Activated CD4-positive, alpha-beta T cell treated with anti-CD3 and anti-CD28 coated beads, Interleukin-2, amount 10 ng/mL, durations not matched to agents 24 days and 14 days (primary cell): ENCODE results near the gene NCAPH2. TPM values are rescaled to one million over a fixed set of nuclear protein-coding genes. Genes with fewer than 3 reads are reported as not detected.

ENCODE experiments used
- DNase-seq: peaks from one replicate; pipeline ENCODE4 v3.0.0; 2022
- H3K27ac Mint-ChIP-seq: one replicate; pipeline ENCODE4 v1.8.0; 2022; ENCODE audit warnings: mild to moderate bottlenecking, mixed read lengths
- H3K27me3 Mint-ChIP-seq: one replicate; pipeline ENCODE4 v1.8.0; 2022; ENCODE audit warnings: mixed read lengths
- H3K36me3 Mint-ChIP-seq: one replicate; pipeline ENCODE4 v1.8.0; 2022; ENCODE audit warnings: low read depth, mild to moderate bottlenecking, mixed read lengths
- H3K4me1 Mint-ChIP-seq: one replicate; pipeline ENCODE4 v1.8.0; 2021; ENCODE audit warnings: mixed read lengths
- H3K4me3 Mint-ChIP-seq: one replicate; pipeline ENCODE4 v1.8.0; 2022; ENCODE audit warnings: mild to moderate bottlenecking, moderate library complexity, mixed read lengths
- H3K9me3 Mint-ChIP-seq: one replicate; pipeline ENCODE4 v1.8.0; 2021; ENCODE audit warnings: mixed read lengths
- intact Hi-C: fragments of 100-400 bp; cut with micrococcal nuclease; formaldehyde crosslinking; loops from one replicate; pipeline ENCODE4 v1.15.1; 2023
- total RNA-seq: library from RNA; stranded (reverse); gene quantifications from 2 replicates; pipeline ENCODE4 v1.2.3, GENCODE V29; 2022

Gene NCAPH2
- total RNA-seq, 1 donor from 2014 or later, result 131 TPM

- intact Hi-C loops, result loop anchor here (1.0 to 5.0 kb wide), 2 partner anchors 58 to 113 kb away; partner anchors contain the start of genes CHKB and SCO2
- peaks cover 54% of the 10 kb centered on the region for H3K4me1 Mint-ChIP-seq
- DNase-seq, result peak; percentile 98
These were observed 38.4 kb upstream of the NCAPH2 start for GRCh38 chr22:50469377-50470305.

GRCh38 chr22:50470491-50470890, 37.5 kb upstream of the NCAPH2 start:
- H3K27ac Mint-ChIP-seq, result peak overlapping the region; percentile 89
- intact Hi-C loops, result loop anchor here (1.0 to 5.0 kb wide), 2 partner anchors 57 to 112 kb away; partner anchors contain the start of genes CHKB and SCO2
- peaks cover 18% of the 10 kb centered on the region for H3K36me3 Mint-ChIP-seq
- no peak for DNase-seq
- H3K4me1 Mint-ChIP-seq, result peaks cover 55% of the 10 kb centered on the region
- peak overlapping the region; percentile 77 for H3K4me3 Mint-ChIP-seq
- H3K27me3 Mint-ChIP-seq, result no peaks in the 10 kb centered on the region
- H3K9me3 Mint-ChIP-seq, result no peaks in the 10 kb centered on the region

More at GRCh38 chr22:50469377-50470305, 38.4 kb upstream of the NCAPH2 start:
- H3K27me3 Mint-ChIP-seq, result no peaks in the 10 kb centered on the region
- H3K36me3 Mint-ChIP-seq, result peaks cover 23% of the 10 kb centered on the region
- peak overlapping the region; percentile 89 for H3K27ac Mint-ChIP-seq
- H3K9me3 Mint-ChIP-seq, result no peaks in the 10 kb centered on the region
- peak overlapping the region; percentile 77 for H3K4me3 Mint-ChIP-seq

- peaks cover 56% of the 10 kb centered on the region for H3K4me1 Mint-ChIP-seq
- H3K36me3 Mint-ChIP-seq, result peaks cover 15% of the 10 kb centered on the region
- H3K27ac Mint-ChIP-seq, result peak overlapping the region; percentile 89
- peak overlapping the region; percentile 95 for H3K4me3 Mint-ChIP-seq
- DNase-seq, result no peak
- no peaks in the 10 kb centered on the region for H3K9me3 Mint-ChIP-seq
- intact Hi-C loops, result loop anchor here (5.0 kb wide), 1 partner anchor 56 kb away; the partner anchor contains the start of gene SCO2
- no peaks in the 10 kb centered on the region for H3K27me3 Mint-ChIP-seq
These were observed 36.7 kb upstream of the NCAPH2 start for GRCh38 chr22:50471197-50471847.

- DNase-seq, result no peak
- Mint-ChIP-seq H3K4me3 (peak overlapping the region; percentile 95), H3K4me1 (peaks cover 52% of the 10 kb centered on the region), H3K27me3 (no peaks in the 10 kb centered on the region), H3K36me3 (peaks cover 9% of the 10 kb centered on the region), H3K9me3 (no peaks in the 10 kb centered on the region), H3K27ac (peak overlapping the region; percentile 37)
- intact Hi-C loops, result loop anchor here (5.0 kb wide), 1 partner anchor 55 kb away; the partner anchor contains the start of gene SCO2
These were observed 36.1 kb upstream of the NCAPH2 start for GRCh38 chr22:50471962-50472361.

- Mint-ChIP-seq H3K9me3 (no peaks in the 10 kb centered on the region), H3K27ac (peak overlapping the region; percentile 88), H3K36me3 (peaks cover 9% of the 10 kb centered on the region), H3K4me3 (peak overlapping the region; percentile 95), H3K4me1 (peaks cover 52% of the 10 kb centered on the region), H3K27me3 (no peaks in the 10 kb centered on the region)
- DNase-seq, result peak; percentile 86
- intact Hi-C loops, result loop anchor here (5.0 kb wide), 1 partner anchor 54 kb away; the partner anchor contains the start of gene SCO2
These were observed 34.9 kb upstream of the NCAPH2 start for GRCh38 chr22:50473088-50473487.

- H3K4me1 Mint-ChIP-seq, result peaks cover 45% of the 10 kb centered on the region
- intact Hi-C loops, result loop anchor here (2.0 to 5.0 kb wide), 3 partner anchors 25 to 53 kb away; partner anchors contain the start of genes NCAPH2 and SCO2
- peaks cover 3% of the 10 kb centered on the region for H3K27me3 Mint-ChIP-seq
These were observed 34.0 kb upstream of the NCAPH2 start for GRCh38 chr22:50473855-50474671.

GRCh38 chr22:50474710-50475651, 33.0 kb upstream of the NCAPH2 start, which contains the start of gene SBF1:
TSS of gene SBF1 (minus strand) at chr22:50475035. CDS start at chr22:50474840, 195 bp downstream.
- peaks cover 40% of the 10 kb centered on the region for H3K4me1 Mint-ChIP-seq
- peaks cover 12% of the 10 kb centered on the region for H3K27me3 Mint-ChIP-seq
- intact Hi-C loops, result loop anchor here (2.0 to 5.0 kb wide), 3 partner anchors 24 to 52 kb away; partner anchors contain the start of genes NCAPH2 and SCO2
- H3K27ac Mint-ChIP-seq, result peak within 1 kb of the TSS; percentile 93
- H3K4me3 Mint-ChIP-seq, result peak within 1 kb of the TSS; percentile 95
- H3K36me3 Mint-ChIP-seq, result peaks cover 9% of the 10 kb centered on the region
- DNase-seq, result peak; percentile 98
- H3K9me3 Mint-ChIP-seq, result no peaks in the 10 kb centered on the region

More at GRCh38 chr22:50473855-50474671, 34.0 kb upstream of the NCAPH2 start:
- peaks cover 9% of the 10 kb centered on the region for H3K36me3 Mint-ChIP-seq
- peak; percentile 79 for DNase-seq
- peak overlapping the region; percentile 95 for H3K4me3 Mint-ChIP-seq
- H3K27ac Mint-ChIP-seq, result peak overlapping the region; percentile 93
- H3K9me3 Mint-ChIP-seq, result no peaks in the 10 kb centered on the region

- Mint-ChIP-seq H3K27me3 (peaks cover 17% of the 10 kb centered on the region), H3K27ac (peak overlapping the region; percentile 29), H3K36me3 (peaks cover 9% of the 10 kb centered on the region), H3K4me1 (peaks cover 36% of the 10 kb centered on the region), H3K9me3 (no peaks in the 10 kb centered on the region), H3K4me3 (peak overlapping the region; percentile 73)
- intact Hi-C loops, result loop anchor here (2.0 kb wide), 2 partner anchors 23 to 33 kb away; partner anchors contain the start of gene NCAPH2
- DNase-seq, result no peak
These were observed 32.4 kb upstream of the NCAPH2 start for GRCh38 chr22:50475652-50476002.

- Mint-ChIP-seq H3K36me3 (peaks cover 9% of the 10 kb centered on the region), H3K9me3 (no peaks in the 10 kb centered on the region), H3K27me3 (peaks cover 19% of the 10 kb centered on the region), H3K4me1 (peaks cover 26% of the 10 kb centered on the region), H3K27ac (no peak overlapping the region), H3K4me3 (peak overlapping the region; percentile 23)
- intact Hi-C loops, result no loop called here
- DNase-seq, result no peak
These were observed 31.2 kb upstream of the NCAPH2 start for GRCh38 chr22:50476868-50477267.

GRCh38 chr22:50477923-50478322, 30.1 kb upstream of the NCAPH2 start:
- H3K27me3 Mint-ChIP-seq, result peaks cover 19% of the 10 kb centered on the region
- no peak overlapping the region for H3K27ac Mint-ChIP-seq
- intact Hi-C loops, result no loop called here
- DNase-seq, result no peak
- peaks cover 5% of the 10 kb centered on the region for H3K36me3 Mint-ChIP-seq
- peaks cover 18% of the 10 kb centered on the region for H3K4me1 Mint-ChIP-seq
- H3K4me3 Mint-ChIP-seq, result no peak overlapping the region
- no peaks in the 10 kb centered on the region for H3K9me3 Mint-ChIP-seq

- Mint-ChIP-seq H3K4me3 (peak overlapping the region; percentile 67), H3K27me3 (peaks cover 19% of the 10 kb centered on the region)
- intact Hi-C loops, result no loop called here
These were observed 28.3 kb upstream of the NCAPH2 start for GRCh38 chr22:50479721-50480120.

GRCh38 chr22:50481045-50481439, 27.0 kb upstream of the NCAPH2 start:
- intact Hi-C loops, result no loop called here
- Mint-ChIP-seq H3K36me3 (no peaks in the 10 kb centered on the region), H3K4me1 (peaks cover 7% of the 10 kb centered on the region)

More at GRCh38 chr22:50479721-50480120, 28.3 kb upstream of the NCAPH2 start:
- no peaks in the 10 kb centered on the region for H3K9me3 Mint-ChIP-seq
- no peak overlapping the region for H3K27ac Mint-ChIP-seq
- H3K4me1 Mint-ChIP-seq, result peaks cover 6% of the 10 kb centered on the region
- no peak for DNase-seq
- H3K36me3 Mint-ChIP-seq, result no peaks in the 10 kb centered on the region

More at GRCh38 chr22:50481045-50481439, 27.0 kb upstream of the NCAPH2 start:
- no peaks in the 10 kb centered on the region for H3K9me3 Mint-ChIP-seq
- no peak overlapping the region for H3K27ac Mint-ChIP-seq
- peak overlapping the region; percentile 67 for H3K4me3 Mint-ChIP-seq
- H3K27me3 Mint-ChIP-seq, result peaks cover 19% of the 10 kb centered on the region
- no peak for DNase-seq
